Erythroblast (primary cell): ENCODE data around the gene ELOVL5.

Experiments
- GATA1 ChIP-seq: IDR thresholded peaks from 2 replicates; pipeline ENCODE4 v1.6.1; 2011; ENCODE audit warnings: low read depth, mild to moderate bottlenecking, control low read depth, low read length, moderate library complexity
- POLR2A ChIP-seq: IDR thresholded peaks from 2 replicates; pipeline ENCODE4 v1.6.1; 2011; ENCODE audit warnings: mild to moderate bottlenecking, low read length

GRCh38 chr6:53310771-53311585 lies 37.8 kb downstream of the ELOVL5 start:
- peak; percentile 7 for TF ChIP-seq POLR2A
- no peak for TF ChIP-seq GATA1
